ENCODE results near the gene BORCS8. TPM values are rescaled to one million over a fixed set of nuclear protein-coding genes. Genes with fewer than 3 reads are reported as not detected.
"Not testable (repeated sequence)": the region's sequence is repeated elsewhere in the genome, so short reads cannot be mapped to it uniquely, and the experiment has no call there.

Gene BORCS8
- total RNA-seq, 4 donors from 2014 or later: 4.4 to 15.2 (median 10.9) TPM

DNA sequence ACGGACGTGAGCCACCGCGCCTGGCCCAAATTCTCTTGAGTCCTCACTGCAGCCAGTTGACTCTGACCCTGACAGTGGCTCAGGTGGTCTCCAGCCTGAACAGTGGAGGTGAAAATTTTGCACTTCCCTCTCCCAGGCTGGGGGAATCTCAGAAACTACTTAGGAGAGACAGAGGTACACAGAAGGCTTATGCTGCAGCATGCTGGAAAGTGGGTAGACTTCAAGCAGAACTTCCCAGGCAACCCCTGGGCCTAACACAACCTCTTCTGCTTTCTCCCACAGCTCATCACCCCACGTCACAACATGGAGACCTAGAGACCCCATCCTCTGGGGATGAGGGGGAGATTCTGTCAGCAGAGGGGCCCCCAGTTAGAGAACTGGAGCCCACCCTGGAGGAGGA lies 34.3 kb upstream of the BORCS8 start:
- H3K4me3 ChIP-seq (ENCODE audit: low read depth, poor library complexity, severe bottlenecking): no peak overlapping the region
- intact Hi-C loops (cut with DNase I; ENCODE audit: low total_unique reads): no loop called here
- DNase-seq (ENCODE audit: low spot score in 2 of 2): no peak
- TF ChIP-seq, protein P1, sequence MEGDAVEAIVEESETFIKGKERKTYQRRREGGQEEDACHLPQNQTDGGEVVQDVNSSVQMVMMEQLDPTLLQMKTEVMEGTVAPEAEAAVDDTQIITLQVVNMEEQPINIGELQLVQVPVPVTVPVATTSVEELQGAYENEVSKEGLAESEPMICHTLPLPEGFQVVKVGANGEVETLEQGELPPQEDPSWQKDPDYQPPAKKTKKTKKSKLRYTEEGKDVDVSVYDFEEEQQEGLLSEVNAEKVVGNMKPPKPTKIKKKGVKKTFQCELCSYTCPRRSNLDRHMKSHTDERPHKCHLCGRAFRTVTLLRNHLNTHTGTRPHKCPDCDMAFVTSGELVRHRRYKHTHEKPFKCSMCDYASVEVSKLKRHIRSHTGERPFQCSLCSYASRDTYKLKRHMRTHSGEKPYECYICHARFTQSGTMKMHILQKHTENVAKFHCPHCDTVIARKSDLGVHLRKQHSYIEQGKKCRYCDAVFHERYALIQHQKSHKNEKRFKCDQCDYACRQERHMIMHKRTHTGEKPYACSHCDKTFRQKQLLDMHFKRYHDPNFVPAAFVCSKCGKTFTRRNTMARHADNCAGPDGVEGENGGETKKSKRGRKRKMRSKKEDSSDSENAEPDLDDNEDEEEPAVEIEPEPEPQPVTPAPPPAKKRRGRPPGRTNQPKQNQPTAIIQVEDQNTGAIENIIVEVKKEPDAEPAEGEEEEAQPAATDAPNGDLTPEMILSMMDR (IDR thresholded peaks at IDR 0.05): no peak
- no peak for TF ChIP-seq POLR2A (IDR thresholded peaks at IDR 0.05)
- 80 to 82% methylated on average over 5 of the region's 5 CpGs for WGBS, 2 donors

DNA sequence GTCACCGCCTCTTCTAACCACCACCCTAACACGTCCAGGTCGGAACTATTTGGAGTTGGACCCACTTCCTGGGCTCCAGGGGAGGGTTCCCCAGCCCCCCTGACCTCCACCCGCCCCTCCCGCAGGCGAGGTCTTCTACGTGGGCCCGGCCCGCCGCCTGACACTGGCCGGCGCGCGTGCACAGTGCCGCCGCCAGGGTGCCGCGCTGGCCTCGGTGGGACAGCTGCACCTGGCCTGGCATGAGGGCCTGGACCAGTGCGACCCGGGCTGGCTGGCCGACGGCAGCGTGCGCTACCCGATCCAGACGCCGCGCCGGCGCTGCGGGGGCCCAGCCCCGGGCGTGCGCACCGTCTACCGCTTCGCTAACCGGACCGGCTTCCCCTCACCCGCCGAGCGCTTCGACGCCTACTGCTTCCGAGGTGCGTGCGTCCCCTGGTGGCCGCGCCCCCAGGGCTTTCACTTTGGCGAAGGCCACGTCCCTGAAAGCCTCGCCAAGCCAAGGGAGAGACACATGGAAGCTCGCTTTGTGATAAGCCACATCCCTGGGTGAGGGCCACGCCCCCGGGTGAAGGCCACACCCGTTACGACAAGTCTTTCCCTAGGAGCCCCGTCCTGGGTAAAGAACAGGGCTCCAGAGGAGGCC lies 33.0 kb upstream of the BORCS8 start:
- TF ChIP-seq, protein P1 (IDR thresholded peaks at IDR 0.05): peak in 1 of 3 donors; percentile 13
- no peak for TF ChIP-seq POLR2A (IDR thresholded peaks at IDR 0.05)
- no peak overlapping the region for H3K4me3 ChIP-seq (ENCODE audit: low read depth, poor library complexity, severe bottlenecking)
- 3 to 11% methylated on average over 8 to 51 of the region's 59 CpGs for WGBS, 2 donors
- peak; percentile 31 to 88 for DNase-seq (ENCODE audit: low spot score in 2 of 2)
- intact Hi-C loops (cut with DNase I; ENCODE audit: low total_unique reads): no loop called here

DNA sequence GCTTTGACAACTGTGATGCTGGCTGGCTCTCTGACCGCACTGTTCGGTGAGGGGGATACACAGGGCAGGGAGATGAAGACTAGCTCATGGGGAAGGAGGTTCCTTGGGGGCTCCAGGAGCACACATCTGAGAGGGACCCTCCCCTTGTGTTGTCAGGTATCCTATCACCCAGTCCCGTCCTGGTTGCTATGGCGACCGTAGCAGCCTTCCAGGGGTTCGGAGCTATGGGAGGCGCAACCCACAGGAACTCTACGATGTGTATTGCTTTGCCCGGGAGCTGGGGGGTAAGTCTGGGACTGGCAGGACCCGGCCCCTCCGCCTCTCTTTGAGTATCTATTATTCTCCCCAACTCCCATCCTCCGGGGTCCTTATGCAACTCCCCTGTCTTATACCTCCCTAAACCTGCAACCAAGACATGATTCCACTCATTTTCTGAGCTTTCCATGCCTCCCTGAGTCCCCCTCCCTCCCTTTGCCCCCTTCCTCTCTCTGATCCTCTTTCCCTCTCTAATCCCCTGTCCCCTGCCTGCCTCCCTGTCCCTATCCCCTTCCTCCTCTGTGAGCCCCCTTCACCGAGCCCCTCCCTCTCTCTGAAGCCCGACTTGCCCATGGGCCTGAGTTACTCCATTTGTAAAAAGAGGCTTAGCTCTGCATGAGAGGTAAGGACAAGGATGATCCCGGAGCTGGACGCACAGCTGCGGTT lies 32.3 kb upstream of the BORCS8 start:
- no peak overlapping the region for H3K4me3 ChIP-seq (ENCODE audit: low read depth, poor library complexity, severe bottlenecking)
- DNase-seq (ENCODE audit: low spot score in 2 of 2): no peak
- intact Hi-C loops (cut with DNase I; ENCODE audit: low total_unique reads): no loop called here
- no peak for TF ChIP-seq POLR2A (IDR thresholded peaks at IDR 0.05)
- TF ChIP-seq, protein P1 (IDR thresholded peaks at IDR 0.05): no peak
- WGBS, 2 donors: 64 to 73% methylated on average over 17 of the region's 17 CpGs

DNA sequence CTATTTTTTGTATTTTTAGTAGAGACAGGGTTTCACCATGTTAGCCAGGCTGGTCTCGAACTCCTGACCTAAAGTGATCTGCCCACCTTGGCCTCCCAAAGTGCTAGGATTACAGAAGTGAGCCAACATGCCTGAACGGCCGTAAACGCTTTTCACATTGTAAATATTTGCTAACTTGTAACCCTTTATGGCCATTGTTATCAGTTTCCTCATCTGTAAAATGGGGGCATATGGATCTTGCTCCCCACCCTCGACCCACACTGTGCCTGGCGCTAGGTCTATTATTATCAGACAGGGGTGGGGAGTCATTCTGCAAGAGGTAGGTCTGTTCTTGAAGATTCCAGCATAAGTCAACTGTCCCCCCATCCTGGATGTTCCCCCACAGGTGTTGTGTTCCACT lies 31.7 kb upstream of the BORCS8 start:
- no peak for TF ChIP-seq POLR2A (IDR thresholded peaks at IDR 0.05)
- TF ChIP-seq, protein P1 (IDR thresholded peaks at IDR 0.05): no peak
- intact Hi-C loops (cut with DNase I; ENCODE audit: low total_unique reads): no loop called here
- WGBS, 2 donors: 77 to 84% methylated on average over 6 of the region's 6 CpGs
- DNase-seq (ENCODE audit: low spot score in 2 of 2): no peak
- H3K4me3 ChIP-seq (ENCODE audit: low read depth, poor library complexity, severe bottlenecking): no peak overlapping the region

DNA sequence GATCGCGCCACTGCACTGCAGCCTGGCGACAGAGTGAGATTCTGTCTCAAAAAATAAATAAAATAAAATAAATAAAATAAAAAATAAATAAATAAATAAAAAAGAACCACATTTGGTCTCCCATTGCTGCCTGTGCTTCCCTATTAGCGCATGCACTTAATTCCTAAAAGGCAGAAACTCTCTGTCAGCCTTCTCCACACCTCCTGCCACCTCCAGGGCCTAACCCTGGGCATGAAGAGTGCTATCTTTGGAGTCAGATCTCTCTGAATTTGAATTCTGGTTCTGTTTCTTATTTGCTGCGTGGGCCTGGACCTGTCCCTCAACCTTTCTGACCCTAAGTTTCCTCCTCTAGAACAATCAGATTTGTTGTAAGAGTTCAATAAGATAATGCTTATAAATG lies 31.1 kb upstream of the BORCS8 start:
- no peak overlapping the region for H3K4me3 ChIP-seq (ENCODE audit: low read depth, poor library complexity, severe bottlenecking)
- no peak for DNase-seq (ENCODE audit: low spot score in 2 of 2)
- WGBS, 2 donors: 85 to 88% methylated on average over 5 of the region's 5 CpGs
- intact Hi-C loops (cut with DNase I; ENCODE audit: low total_unique reads): no loop called here
- no peak for TF ChIP-seq POLR2A (IDR thresholded peaks at IDR 0.05)
- TF ChIP-seq, protein P1 (IDR thresholded peaks at IDR 0.05): no peak

DNA sequence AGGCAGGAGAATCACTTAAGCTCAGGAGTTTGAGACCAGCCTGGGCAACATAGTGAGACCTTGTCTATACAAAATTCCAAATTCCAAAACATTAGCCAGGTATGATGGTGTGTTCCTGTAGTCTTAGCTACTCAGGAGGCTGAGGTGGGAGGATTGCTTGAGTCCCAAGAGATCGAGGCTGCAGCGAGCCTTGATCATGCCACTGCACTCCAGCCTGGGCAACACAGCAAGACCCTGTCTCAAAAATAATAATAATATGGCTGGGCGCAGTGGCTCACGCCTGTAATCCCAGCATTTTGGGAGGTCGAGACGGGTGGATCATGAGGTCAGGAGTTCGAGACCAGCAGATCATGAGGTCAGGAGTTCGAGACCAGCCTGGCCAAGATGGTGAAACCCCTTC lies 29.0 kb upstream of the BORCS8 start:
- H3K4me3 ChIP-seq (ENCODE audit: low read depth, poor library complexity, severe bottlenecking); DNase-seq (ENCODE audit: low spot score in 2 of 2); intact Hi-C loops (cut with DNase I; ENCODE audit: low total_unique reads): not testable (repeated sequence)
- WGBS, 2 donors: 73 to 88% methylated on average over 8 of the region's 8 CpGs
